Neural cell (in vitro differentiated cells): ENCODE results near the gene IL5RA. TPM values are rescaled to one million over a fixed set of nuclear protein-coding genes. Genes with fewer than 3 reads are reported as not detected.

ENCODE experiments used
- H2AFZ ChIP-seq: fragments of 200-600, 300-800 bp; sonication (generic), shearing (Covaris generic); 2 replicates; pipeline ENCODE4 v1.6.0; 2014; ENCODE audit warnings: low read depth, mild to moderate bottlenecking, antibody characterized with exemption, low read length, moderate library complexity
- H3F3A ChIP-seq: fragments of 200-600 bp; shearing (Covaris generic); 2 replicates; pipeline ENCODE4 v1.6.1; 2016; ENCODE audit warnings: mild to moderate bottlenecking, moderate library complexity, mixed read lengths, antibody characterized with exemption, low read length; ENCODE audit not compliant: insufficient read depth, poor library complexity, severe bottlenecking
- H3K27ac ChIP-seq: fragments of 200-600, 300-800 bp; sonication (generic), shearing (Covaris generic); 2 replicates; pipeline ENCODE4 v1.5.1; 2014; ENCODE audit warnings: mild to moderate bottlenecking, low read length, moderate library complexity
- H3K27me3 ChIP-seq: fragments of 300-800, 200-600 bp; sonication (generic), shearing (Covaris generic); 2 replicates; pipeline ENCODE4 v1.6.0; 2014; ENCODE audit warnings: mild to moderate bottlenecking, low read depth, low read length, moderate library complexity; ENCODE audit not compliant: insufficient read depth
- H3K36me3 ChIP-seq: fragments of 300-800, 200-600 bp; sonication (generic), shearing (Covaris generic); 2 replicates; pipeline ENCODE4 v1.5.1; 2014; ENCODE audit warnings: mild to moderate bottlenecking, antibody characterized with exemption, low read length, moderate library complexity; ENCODE audit not compliant: insufficient read depth
- H3K4me2 ChIP-seq: fragments of 300-800, 200-600 bp; sonication (generic), shearing (Covaris generic); 2 replicates; pipeline ENCODE4 v1.6.0; 2014; ENCODE audit warnings: mild to moderate bottlenecking, low read length
- H3K4me3 ChIP-seq: fragments of 300-800, 200-600 bp; sonication (generic), shearing (Covaris generic); 2 replicates; pipeline ENCODE4 v1.5.1; 2014; ENCODE audit warnings: mild to moderate bottlenecking, low read length, moderate library complexity
- H3K79me2 ChIP-seq: fragments of 200-600 bp; shearing (Covaris generic); replicated peaks from 2 replicates; pipeline ENCODE4 v1.6.0; 2014; ENCODE audit warnings: mild to moderate bottlenecking, low read length, moderate library complexity; ENCODE audit not compliant: insufficient read depth
- H3K9ac ChIP-seq: fragments of 300-800, 200-600 bp; sonication (generic), shearing (Covaris generic); 2 replicates; pipeline ENCODE4 v1.6.1; 2016; ENCODE audit warnings: mild to moderate bottlenecking, low read length, mixed read lengths
- H3K9me2 ChIP-seq: fragments of 200-600 bp; shearing (Covaris generic); 2 replicates; pipeline ENCODE4 v1.6.1; 2016; ENCODE audit warnings: mild to moderate bottlenecking, low read length, mixed read lengths; ENCODE audit not compliant: insufficient read depth
- H3K9me3 ChIP-seq: fragments of 200-600, 300-800 bp; sonication (generic), shearing (Covaris generic); 2 replicates; pipeline ENCODE4 v1.6.1; 2016; ENCODE audit warnings: mild to moderate bottlenecking, mixed run types, low read length, moderate library complexity, mixed read lengths
- H4K20me1 ChIP-seq: fragments of 200-600 bp; shearing (Covaris generic); 2 replicates; pipeline ENCODE4 v1.6.1; 2016; ENCODE audit warnings: mild to moderate bottlenecking, mixed run types; ENCODE audit not compliant: insufficient read depth
- EP300 ChIP-seq: fragments of 450-650 bp; conservative IDR thresholded peaks from 2 replicates; pipeline ENCODE4 v1.6.1; 2014; ENCODE audit warnings: antibody characterized with exemption, mild to moderate bottlenecking, moderate library complexity; ENCODE audit not compliant: poor library complexity, severe bottlenecking
- EZH2 ChIP-seq: fragments of 200-600, 300-800 bp; shearing (Covaris generic), sonication (generic); IDR thresholded peaks from 2 replicates; pipeline ENCODE4 v1.6.1; 2014; ENCODE audit warnings: antibody characterized with exemption, low read length, borderline replicate concordance, mild to moderate bottlenecking; ENCODE audit not compliant: insufficient read depth, poor library complexity, severe bottlenecking
- MXI1 ChIP-seq: fragments of 450-650 bp; conservative IDR thresholded peaks from 2 replicates; pipeline ENCODE4 v1.6.1; 2014; ENCODE audit warnings: antibody characterized with exemption, mild to moderate bottlenecking; ENCODE audit not compliant: poor library complexity, severe bottlenecking
- POLR2AphosphoS5 ChIP-seq: IDR thresholded peaks from 2 replicates; pipeline ENCODE4 v1.6.1; 2012
- RAD21 ChIP-seq: fragments of 450-650 bp; conservative IDR thresholded peaks from 2 replicates; pipeline ENCODE4 v1.6.1; 2014; ENCODE audit warnings: antibody characterized with exemption, mild to moderate bottlenecking, moderate library complexity
- SMC3 ChIP-seq: fragments of 450-650 bp; conservative IDR thresholded peaks from 2 replicates; pipeline ENCODE4 v1.6.1; 2014; ENCODE audit warnings: antibody characterized with exemption, mild to moderate bottlenecking, moderate library complexity; ENCODE audit not compliant: poor library complexity
- TAF1 ChIP-seq: IDR thresholded peaks from 2 replicates; pipeline ENCODE4 v1.6.1; 2012; ENCODE audit warnings: low read depth
- polyA plus RNA-seq: library from polyadenylated mRNA; depleted of rRNA; stranded (reverse); fragments of >200 nt; gene quantifications from 2 replicates; pipeline ENCODE4 v1.2.3, GENCODE V29; 2014
- TF ChIP-seq, protein P1 (sequence below): fragments of 450-650 bp; IDR thresholded peaks from 2 replicates; pipeline ENCODE4 v1.5.1; 2014; ENCODE audit warnings: antibody characterized with exemption, mild to moderate bottlenecking, moderate library complexity; ENCODE audit not compliant: poor library complexity, severe bottlenecking
- TF ChIP-seq, protein P2 (sequence below): IDR thresholded peaks from 2 replicates; pipeline ENCODE4 v1.6.1; 2012; ENCODE audit warnings: borderline replicate concordance

IL5RA gene
- polyA plus RNA-seq, 1 donor from 2014 or later: 0.10 TPM

DNA sequence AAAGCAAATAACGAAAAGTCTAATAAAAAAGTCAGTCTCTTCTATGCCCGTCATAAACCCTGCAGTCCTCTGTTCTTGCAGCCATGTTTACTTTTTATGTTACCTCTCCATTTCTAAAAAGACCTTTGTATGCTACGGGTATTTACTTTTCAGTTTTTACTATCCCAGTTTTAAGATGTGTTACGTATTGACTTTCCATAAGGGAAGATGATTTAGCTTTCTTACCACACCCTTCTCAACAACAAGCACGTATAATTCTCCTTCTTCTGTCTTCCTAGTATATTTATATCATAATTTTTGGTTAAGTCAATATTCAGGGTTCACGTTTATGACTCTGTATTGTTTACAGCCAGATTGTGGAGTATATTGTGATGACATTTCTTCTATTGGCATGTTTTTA, 27.4 kb upstream of the IL5RA start:
- TF ChIP-seq SMC3 (no peak), EP300 (no peak), POLR2AphosphoS5 (no peak), TAF1 (no peak), EZH2 (no peak), MXI1 (no peak), RAD21 (no peak)
- TF ChIP-seq, protein P1, sequence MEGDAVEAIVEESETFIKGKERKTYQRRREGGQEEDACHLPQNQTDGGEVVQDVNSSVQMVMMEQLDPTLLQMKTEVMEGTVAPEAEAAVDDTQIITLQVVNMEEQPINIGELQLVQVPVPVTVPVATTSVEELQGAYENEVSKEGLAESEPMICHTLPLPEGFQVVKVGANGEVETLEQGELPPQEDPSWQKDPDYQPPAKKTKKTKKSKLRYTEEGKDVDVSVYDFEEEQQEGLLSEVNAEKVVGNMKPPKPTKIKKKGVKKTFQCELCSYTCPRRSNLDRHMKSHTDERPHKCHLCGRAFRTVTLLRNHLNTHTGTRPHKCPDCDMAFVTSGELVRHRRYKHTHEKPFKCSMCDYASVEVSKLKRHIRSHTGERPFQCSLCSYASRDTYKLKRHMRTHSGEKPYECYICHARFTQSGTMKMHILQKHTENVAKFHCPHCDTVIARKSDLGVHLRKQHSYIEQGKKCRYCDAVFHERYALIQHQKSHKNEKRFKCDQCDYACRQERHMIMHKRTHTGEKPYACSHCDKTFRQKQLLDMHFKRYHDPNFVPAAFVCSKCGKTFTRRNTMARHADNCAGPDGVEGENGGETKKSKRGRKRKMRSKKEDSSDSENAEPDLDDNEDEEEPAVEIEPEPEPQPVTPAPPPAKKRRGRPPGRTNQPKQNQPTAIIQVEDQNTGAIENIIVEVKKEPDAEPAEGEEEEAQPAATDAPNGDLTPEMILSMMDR: no peak
- TF ChIP-seq, protein P2, sequence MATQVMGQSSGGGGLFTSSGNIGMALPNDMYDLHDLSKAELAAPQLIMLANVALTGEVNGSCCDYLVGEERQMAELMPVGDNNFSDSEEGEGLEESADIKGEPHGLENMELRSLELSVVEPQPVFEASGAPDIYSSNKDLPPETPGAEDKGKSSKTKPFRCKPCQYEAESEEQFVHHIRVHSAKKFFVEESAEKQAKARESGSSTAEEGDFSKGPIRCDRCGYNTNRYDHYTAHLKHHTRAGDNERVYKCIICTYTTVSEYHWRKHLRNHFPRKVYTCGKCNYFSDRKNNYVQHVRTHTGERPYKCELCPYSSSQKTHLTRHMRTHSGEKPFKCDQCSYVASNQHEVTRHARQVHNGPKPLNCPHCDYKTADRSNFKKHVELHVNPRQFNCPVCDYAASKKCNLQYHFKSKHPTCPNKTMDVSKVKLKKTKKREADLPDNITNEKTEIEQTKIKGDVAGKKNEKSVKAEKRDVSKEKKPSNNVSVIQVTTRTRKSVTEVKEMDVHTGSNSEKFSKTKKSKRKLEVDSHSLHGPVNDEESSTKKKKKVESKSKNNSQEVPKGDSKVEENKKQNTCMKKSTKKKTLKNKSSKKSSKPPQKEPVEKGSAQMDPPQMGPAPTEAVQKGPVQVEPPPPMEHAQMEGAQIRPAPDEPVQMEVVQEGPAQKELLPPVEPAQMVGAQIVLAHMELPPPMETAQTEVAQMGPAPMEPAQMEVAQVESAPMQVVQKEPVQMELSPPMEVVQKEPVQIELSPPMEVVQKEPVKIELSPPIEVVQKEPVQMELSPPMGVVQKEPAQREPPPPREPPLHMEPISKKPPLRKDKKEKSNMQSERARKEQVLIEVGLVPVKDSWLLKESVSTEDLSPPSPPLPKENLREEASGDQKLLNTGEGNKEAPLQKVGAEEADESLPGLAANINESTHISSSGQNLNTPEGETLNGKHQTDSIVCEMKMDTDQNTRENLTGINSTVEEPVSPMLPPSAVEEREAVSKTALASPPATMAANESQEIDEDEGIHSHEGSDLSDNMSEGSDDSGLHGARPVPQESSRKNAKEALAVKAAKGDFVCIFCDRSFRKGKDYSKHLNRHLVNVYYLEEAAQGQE: no peak
- Histone ChIP-seq H3K9ac (no peak overlapping the region), H3F3A (no peaks in the 10 kb centered on the region), H3K4me2 (no peak overlapping the region), H3K4me3 (no peak overlapping the region), H4K20me1 (no peaks in the 10 kb centered on the region), H3K9me3 (no peaks in the 10 kb centered on the region), H3K27me3 (no peaks in the 10 kb centered on the region), H3K27ac (no peak overlapping the region), H3K36me3 (peaks cover 6% of the 10 kb centered on the region), H3K79me2 (no peaks in the 10 kb centered on the region), H2AFZ (no peak overlapping the region), H3K9me2 (no peaks in the 10 kb centered on the region)

DNA sequence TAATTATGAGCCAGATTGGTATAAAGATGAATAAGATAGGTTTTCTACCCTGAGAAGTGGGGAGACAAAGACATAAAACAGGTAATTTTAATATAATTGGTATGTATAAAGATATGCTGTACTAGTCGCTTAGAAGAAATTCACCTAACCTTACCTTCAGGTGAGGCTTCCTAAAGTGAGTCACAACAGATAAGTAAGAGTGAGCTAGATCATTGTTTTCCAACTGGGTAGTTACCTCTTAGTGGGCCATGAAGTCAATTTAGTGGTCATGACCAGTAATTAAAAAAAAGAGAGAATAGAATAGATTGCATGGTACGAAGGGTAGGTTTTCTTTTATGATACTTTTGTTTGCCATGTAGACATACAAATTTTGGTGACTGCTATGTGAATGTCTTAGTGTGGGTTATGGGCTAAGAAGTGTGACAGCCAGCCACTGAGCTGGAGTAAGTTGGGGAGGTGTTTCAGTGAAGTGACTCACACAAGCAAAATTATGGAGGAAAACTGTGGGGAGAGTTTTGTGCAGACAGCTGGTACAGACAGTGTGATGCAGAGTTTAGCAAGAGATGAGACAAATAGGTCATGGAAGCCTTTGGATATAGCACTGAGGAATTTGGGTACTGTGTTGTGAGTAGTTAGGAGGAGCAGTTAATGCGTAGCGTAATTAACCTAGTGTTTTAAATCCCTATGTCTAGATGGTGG, 24.7 kb upstream of the IL5RA start:
- Histone ChIP-seq H3K9me3 (no peaks in the 10 kb centered on the region), H3K4me3 (no peak overlapping the region), H3F3A (no peaks in the 10 kb centered on the region), H3K27me3 (no peaks in the 10 kb centered on the region), H3K79me2 (no peaks in the 10 kb centered on the region), H2AFZ (no peak overlapping the region), H3K4me2 (no peak overlapping the region), H3K9ac (no peak overlapping the region), H3K9me2 (no peaks in the 10 kb centered on the region), H4K20me1 (no peaks in the 10 kb centered on the region), H3K27ac (no peak overlapping the region), H3K36me3 (peaks cover 6% of the 10 kb centered on the region)
- no peak for TF ChIP-seq MXI1

DNA sequence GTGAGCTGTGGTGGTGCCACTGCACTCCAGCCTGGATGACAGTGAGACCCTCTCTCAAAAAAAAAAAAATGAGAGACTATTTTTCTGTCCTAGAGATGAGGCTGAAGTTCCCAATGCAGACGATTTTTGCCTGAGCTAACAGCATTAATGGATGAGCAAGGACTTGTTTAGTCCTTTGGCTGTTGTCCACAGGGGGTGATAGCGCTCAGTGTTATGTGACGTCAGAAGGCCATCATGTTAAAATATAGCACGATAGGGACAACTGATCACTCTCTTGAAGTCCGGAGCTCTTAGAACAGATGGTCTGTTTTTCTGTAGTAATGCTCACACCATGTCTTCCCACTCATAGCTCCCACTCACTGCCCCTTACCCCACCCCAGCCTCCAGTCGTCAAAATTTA, 23.3 kb upstream of the IL5RA start:
- no peaks in the 10 kb centered on the region for H3K79me2 ChIP-seq
- no peak overlapping the region for H2AFZ ChIP-seq
- TF ChIP-seq, protein P1: no peak
- no peak for TF ChIP-seq POLR2AphosphoS5
- no peak for TF ChIP-seq EZH2
- no peak for TF ChIP-seq SMC3
- TF ChIP-seq, protein P2: no peak
- no peak for TF ChIP-seq RAD21
- TF ChIP-seq EP300: no peak
- TF ChIP-seq MXI1: no peak
- no peak for TF ChIP-seq TAF1
- no peaks in the 10 kb centered on the region for H3K36me3 ChIP-seq
- H3K9ac ChIP-seq: no peak overlapping the region
- no peaks in the 10 kb centered on the region for H3K9me3 ChIP-seq
- H3F3A ChIP-seq: no peaks in the 10 kb centered on the region
- no peak overlapping the region for H3K4me2 ChIP-seq
- H4K20me1 ChIP-seq: no peaks in the 10 kb centered on the region
- no peaks in the 10 kb centered on the region for H3K27me3 ChIP-seq
- no peaks in the 10 kb centered on the region for H3K9me2 ChIP-seq
- H3K4me3 ChIP-seq: no peak overlapping the region
- no peak overlapping the region for H3K27ac ChIP-seq
